ENCODE measurements around the gene ERP29.
"Not testable (repeated sequence)": the region's sequence is repeated elsewhere in the genome, so short reads cannot be mapped to it uniquely, and the experiment has no call there.

Gene ERP29

DNA sequence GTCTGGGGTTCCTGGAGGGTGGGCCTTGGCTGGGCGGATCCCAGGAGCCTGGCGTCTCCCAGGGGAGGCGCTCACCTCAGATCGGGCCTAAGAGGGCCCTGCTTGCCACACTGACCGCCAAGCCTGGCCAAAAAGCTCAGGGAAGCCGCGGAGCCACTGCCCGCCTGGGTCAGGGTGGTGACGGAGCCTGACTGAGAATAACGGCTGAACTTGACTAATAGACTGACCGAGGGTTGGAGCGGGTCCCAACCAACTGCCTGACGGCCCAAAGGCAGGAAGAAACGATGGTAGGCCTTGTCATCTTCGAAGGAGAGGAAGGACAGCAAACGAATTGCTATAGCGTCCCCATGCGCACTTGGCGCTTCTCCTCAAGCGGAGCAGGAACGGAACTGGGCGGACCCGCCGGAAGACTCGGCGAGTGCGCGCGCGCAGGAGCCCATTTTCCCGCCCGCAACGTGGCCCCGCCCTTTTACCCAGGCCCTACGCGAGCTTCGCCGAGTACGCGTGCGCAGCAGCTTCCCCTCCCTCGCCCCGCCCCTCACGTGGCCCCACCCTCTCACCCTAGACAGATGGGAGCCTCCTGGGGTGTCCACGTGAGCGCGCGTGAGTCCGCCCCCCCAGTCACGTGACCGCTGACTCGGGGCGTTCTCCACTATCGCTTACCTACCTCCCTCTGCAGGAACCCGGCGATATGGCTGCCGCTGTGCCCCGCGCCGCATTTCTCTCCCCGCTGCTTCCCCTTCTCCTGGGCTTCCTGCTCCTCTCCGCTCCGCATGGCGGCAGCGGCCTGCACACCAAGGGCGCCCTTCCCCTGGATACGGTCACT lies at the start of gene ERP29, which contains the start of gene TMEM116:
Gene ERP29, plus strand, starts transcription at position 652 of the 826 bp plus-strand sequence. Its CDS starts 40 bp downstream, at position 692.
Gene TMEM116, minus strand, starts transcription at position 391 of the 826 bp plus-strand sequence. CDS start 7,895 bp downstream, outside the sequence.
- peak; percentile 98 for DNase-seq

DNA sequence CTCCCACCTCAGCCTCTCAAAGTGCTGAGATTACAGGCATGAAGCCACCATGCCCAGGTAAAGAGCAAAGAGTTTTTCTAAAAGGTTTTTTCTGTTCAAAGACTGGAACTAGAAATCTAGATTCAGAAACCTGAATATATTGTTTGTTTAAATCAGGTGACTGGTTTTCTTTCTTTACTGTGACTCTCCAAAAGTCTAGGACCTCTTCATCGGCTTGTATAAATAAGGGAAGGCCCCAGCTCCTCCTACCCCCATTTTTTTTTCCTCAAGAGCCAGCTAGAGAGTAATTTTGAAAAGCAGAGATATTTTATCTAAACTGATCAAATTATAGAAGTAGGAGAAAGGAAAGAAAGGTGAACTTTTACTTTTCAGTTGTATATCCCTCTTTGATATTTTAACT lies 48.3 kb upstream of the ERP29 start:
- no peak for DNase-seq

DNA sequence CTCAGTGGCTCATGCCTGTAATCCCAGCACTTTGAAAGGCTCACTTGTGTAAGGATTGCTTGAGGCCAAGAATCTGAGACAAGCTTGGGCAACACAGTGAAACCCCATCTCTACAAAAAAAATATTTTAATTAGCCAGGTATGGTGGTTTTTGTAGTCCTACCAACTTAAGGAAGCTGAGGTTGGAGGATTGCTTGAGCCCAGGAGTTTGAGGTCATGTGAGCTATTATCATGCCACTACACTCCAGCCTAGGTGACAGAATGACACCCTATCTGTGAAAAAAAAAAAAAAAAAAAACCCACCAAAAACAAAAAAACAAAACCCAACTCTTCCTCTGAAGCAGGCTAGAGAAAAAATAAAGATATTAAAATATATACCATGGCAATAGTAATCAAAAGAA lies 41.4 kb upstream of the ERP29 start:
- DNase-seq: no peak

DNA sequence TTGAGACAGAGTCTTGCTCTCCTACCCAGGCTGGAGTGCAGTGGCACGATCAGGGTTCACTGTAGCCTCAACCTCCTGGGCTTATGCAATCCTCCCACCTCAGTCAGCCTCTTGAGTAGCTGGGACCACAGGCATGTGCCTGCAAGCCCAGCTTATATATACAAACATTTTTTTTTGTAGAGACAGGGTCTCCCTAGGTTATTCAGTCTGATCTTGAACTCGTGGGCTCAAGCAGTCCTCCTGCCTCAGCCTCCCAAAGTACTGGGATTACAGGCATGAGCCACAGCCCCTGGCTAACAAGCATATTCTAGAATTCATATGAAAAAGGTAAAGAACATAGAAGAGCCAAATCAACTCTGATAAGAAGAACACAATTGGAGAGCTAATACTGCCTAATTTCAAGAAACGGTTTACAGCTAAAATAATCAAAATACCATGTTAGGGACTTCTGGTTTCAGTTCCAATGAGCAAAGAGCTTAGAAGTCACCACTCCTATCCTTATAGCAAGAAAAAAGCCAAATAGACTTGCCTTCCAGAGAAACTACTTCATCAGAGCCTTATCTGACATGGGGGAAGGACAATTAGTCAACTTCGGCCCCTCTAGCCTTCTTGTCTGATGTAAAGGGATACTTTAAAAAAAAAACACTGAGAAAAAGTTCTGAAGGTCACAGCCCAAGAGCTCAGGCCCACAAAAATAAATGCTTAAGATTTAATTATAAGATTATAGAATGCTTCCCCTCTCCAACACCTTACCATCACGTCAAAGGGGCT lies 37.9 kb upstream of the ERP29 start:
- DNase-seq: no peak

DNA sequence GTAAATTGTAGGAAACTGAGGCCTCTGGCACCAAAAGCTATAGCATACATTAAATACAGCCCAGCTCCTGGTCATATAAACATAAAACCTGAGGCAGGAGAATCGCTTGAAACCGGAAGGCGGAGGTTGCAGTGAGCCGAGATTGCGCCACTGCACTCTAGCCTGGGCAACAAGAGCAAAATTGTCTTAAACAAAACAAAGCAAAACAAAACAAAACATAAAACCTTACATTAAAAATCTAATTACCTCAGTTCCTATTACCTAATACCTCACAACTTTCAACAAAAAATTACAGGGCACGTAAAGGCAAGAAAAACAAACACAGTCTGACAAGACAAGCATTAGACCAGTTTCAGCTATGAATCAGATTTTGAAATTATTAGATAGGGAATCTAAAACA lies 36.9 kb upstream of the ERP29 start:
- DNase-seq: no peak

DNA sequence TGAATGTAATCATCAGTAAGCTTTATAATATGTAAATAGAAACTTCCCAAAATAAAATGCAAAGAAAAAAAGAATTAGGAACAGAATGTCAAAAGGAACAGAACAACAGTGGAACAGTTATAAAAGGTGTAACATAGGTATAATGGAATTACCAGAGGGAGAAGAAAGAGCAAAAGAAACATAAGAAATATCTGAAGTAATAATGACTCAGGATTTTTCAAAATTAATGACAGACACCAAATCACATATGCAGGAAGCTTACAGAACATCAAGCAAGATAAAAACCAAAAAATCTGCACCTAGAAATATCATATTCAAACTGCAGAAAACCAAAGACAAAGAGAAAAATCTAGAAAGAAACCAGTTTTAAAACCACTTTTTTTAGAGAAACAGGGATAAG lies 36.4 kb upstream of the ERP29 start:
- no peak for DNase-seq

DNA sequence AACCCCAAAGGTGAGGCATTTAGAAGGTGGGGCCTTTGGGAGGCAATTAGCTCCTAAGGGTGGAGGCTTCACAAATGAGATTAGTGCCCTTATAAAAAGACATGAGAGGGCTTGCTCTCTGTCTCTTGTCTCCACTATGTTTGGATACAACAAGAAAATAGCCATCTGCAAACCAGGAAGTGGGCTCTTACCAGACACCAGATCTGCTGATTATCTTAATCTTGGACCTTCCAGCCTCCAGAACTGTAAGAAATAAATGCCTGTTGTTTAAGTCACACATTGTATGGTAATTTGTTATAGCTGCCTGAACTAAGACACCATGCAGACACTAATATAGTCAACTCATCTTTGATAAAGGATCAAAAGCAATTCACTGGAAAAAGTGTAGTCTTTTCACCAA lies 34.7 kb upstream of the ERP29 start:
- no peak for DNase-seq

DNA sequence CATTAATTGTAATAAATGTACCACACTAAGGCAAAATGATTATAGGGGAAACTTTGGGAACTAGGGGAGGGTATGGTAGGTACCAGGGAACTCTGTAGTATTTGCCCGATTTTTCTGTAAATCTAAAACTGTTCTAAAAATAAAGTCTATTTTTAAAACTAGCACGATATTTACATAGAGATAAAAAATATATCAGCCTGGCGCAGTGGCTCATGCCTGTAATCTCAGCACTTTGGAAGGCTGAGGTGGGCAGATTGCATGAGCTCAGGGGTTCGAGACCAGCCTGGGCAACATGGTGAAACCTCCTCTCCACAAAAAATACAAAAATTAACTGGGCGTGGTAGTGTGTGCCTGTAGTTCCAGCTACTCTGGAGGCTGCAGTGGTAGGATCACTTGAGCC lies 32.6 kb upstream of the ERP29 start:
- DNase-seq: no peak

DNA sequence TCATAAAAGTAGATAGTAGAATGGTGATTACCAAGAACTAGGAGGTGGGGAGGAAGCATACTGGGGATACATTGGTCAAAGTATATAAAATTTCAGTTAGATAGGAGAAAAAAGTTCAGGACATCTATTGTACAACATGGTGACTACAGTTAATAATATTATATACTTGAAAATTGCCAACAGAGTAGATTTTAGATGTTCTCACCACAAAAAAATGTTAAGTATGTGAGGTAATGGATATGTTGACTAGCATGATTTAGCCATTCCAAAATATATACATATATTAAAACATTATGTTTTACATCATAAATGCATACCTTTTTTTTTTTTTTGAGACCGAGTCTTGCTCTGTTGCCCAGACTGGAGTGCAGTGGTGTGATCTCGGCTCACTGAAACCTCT lies 31.2 kb upstream of the ERP29 start:
- DNase-seq: no peak

DNA sequence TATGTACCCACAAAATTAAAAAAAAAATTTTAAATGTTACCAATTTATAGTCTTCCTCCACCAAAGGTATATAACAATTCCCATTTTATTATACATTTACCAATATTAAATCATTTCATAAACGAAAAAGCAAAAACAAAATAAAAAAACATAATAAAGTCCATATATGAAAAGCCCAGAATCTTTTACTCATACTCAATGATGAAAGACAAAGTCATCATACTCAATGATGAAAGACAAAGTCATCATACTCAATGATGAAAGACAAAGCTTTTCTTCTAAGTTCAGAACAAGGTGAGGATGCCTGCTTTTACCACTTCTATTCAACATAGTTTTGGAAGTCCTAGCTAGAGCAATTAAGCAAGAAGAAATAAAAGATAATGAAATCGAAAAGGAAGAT lies 28.4 kb upstream of the ERP29 start:
- DNase-seq: no peak

DNA sequence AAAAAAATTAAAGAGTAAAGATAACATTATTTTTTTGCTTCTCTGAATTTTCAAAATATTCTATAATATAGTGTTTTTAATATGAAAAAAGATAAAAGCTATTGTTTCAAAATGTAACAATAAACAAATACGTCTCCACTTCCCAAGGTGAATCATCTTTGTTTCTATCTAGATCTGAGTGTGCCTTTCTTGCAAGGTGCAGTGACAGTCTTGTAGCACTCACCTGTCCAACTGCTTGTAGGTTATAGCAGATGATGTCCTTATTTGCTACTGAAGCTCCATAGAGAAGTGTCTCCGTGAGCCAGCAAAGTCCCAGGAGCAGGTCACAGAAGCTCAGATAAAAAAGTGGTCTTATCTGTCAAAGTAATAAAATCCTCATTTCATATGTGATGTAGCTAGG lies 21.7 kb upstream of the ERP29 start:
- DNase-seq: no peak

DNA sequence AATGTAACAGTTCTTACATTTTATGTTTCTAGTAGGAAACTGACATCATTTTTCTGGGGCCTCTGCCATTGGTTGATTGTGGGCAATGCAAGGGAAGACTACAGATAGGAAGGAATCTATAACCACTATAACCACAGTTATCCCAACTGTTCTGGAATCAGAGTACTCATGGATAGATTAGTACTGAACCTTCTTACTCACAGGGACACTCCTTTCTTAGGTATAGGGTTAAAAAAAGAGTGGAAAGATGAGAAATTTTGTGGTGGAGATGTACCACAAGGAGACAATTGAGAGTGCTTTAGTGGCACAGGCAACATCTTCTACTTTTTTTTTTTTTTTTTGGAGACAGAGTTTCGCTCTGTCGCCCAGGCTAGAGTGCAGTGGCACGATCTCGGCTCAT lies 21.3 kb upstream of the ERP29 start:
- no peak for DNase-seq

DNA sequence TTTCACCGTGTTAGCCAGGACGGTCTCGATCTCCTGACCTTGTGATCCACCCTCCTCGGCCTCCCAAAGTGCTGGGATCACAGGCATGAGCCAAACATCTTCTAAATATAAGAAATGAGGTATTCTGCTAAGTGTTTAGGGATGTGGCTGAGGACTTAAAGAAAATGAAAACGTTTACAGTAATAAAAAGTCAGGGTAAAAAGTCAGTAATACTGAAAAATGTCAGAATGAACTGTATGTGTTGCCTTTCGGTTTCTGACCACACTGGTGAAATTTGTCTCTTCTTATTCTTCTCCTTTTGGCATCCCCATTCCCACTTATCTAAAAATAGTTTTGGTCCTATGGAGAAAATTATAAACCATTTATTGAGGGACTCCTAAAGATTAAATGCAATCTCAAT lies 20.8 kb upstream of the ERP29 start:
- DNase-seq: no peak

DNA sequence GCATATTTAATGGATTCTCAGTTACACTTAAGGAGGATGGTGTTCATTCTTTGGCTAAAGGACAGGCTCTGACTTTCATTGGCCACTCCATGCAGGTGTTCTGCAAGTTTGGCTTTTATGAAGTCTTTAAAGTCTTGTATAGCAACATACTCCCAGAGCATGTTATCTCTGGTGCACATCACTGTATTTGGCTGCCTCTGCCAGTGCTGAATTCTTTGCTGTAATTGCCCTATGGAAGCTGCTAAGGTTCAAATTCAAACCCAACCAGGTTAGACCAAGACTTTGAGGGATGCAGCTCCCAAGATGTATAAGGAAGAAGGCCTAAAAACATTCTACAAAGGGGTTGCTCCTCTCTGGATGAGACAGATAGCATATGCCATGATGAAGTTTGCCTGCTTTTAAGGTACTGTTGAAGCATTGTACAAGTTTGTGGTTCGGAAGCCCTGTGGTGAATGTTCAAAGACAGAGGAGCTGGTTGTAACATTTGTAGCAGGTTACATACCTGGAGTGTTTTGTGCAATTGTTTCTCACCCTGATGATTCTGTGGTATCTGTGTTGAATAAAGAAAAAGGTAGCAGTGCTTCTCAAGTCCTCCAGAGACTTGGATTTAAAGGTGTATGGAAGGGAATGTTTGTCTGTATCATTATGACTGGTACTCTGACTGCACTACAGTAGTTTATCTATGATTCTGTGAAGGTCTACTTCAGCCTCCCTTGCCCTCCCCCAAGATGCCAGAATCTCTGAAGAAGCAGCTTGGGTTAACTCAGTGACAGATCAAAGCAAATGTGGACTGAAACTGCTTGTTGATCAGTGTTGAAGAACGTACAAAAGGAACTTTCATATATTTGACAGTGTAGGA lies 19.7 kb upstream of the ERP29 start:
- no peak for DNase-seq

DNA sequence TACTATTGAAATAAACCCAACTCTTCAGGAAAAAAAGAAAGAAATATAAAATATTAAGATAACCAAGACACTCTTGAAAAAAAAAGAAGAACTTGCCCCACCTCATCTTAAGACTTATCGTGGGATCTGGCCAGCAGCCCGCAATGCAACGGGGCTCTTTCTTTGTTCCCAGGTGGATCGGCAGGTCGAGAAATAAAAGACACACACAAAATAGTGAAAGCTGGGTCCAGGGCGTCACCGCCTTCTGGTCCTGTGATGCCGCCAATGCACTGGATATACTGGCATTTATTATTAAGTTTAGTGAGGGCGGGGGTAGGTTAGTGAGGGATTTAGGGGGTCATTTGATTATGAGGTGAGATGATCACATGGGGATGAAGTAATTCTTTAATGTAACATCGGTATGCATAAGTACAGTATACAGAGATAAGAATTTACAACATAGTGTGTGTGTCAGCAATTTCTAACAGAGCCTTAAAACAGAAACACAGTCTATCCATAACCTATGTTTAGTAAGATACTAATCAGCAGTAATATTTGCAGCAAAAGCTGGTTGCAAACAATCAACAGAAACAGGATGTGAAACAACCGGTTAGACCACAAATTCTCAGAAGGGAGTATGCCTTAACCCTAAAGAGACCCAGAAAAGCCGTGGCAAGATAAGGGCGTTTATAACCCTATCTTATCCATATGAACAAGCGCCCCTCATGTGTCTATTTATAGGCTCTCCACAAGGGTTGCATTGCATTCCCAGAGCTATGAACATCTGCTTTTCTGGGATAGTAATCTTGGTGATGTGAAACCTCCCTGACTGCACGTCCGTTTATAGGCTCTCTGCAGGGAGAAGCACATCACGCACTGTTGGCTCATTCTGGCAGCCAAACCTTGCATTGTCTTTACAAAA lies 18.8 kb upstream of the ERP29 start:
- DNase-seq: peak; percentile 64

DNA sequence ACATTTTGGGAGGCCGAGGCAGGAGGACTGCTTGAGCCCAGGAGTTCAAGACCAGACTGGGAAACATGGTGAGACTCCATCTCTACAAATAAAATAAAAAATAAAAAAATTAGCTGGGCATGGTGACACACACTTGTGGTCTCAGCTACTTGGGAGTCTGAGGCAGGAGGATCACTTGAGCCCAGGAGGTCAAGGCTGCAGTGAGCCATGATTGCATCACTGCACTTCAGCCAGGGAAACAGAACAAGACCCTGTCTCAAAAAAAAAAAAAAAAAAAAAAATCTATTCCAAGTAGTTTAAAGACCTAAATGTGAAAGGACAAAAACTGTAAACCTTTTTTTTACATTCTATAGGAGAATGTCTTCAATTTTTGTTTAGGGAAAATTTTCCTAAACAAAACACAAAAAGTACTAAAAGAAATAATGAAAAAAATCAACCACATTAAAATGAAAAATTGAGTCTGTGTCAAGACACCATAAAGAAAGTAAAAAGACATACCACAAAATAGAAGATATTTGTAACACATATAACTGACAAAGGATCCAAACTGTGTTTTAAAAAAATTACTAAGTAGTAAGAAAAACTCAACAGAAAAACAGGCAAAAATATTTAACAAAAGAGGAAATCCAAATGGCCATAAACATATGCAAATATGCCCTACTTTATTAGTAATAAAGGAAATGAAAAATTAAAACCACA lies 17.3 kb upstream of the ERP29 start:
- DNase-seq: no peak

DNA sequence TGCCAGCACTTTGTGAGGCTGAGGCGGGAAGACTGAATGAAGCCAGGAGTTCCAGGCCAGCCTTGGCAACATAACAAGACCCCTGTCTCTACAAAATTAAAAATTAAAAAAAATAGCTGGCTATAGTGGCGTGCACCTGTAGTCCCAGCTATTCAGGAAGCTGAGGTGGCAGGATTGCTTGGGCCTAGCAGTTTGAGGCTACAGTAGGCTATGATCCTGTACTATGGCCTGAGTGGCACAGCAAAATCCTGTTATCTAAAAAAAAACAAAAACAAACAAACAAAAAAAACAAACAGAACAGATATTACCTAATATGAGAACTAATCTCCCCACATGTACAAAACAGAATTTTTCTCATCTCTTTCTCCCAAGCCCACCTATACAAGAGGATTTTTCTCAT lies 15.9 kb upstream of the ERP29 start:
- DNase-seq: no peak

DNA sequence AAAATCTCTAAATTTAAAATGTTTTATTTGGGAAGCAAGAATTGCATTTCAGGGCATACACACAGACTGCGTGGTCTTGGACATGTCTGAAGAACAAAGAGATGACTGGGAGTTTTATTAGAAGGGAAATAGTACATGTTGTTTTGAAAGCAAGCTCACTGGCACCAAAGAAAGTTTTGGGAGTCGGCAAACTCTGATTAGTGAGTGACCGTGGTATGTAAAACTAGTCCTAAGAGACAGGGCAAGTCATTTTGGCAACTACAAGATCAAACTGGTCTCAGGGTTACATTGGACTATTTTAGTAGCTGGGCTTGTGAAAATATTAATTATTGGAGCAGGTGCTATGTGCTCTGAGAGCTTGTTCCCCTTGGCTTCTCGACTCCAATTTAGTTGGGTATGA lies 15.2 kb upstream of the ERP29 start:
- DNase-seq: no peak

DNA sequence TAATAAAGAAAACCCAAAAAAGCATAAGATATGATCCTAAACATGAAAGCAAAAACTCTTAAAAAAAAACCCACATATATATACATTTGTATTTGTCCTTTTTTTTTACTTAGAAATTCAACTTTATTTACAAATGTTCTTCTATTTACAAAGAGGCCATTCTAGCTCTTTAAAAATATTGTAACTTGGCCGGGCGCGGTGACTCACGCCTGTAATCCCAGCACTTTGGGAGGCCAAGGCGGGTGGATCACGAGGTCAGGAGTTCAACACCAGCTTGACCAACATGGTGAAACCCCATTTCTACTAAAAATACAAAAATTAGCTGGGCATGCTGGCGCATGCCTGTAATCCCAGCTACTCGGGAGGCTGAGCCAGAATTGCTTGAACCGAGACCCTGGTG lies 14.1 kb upstream of the ERP29 start:
- not testable (repeated sequence) for DNase-seq

DNA sequence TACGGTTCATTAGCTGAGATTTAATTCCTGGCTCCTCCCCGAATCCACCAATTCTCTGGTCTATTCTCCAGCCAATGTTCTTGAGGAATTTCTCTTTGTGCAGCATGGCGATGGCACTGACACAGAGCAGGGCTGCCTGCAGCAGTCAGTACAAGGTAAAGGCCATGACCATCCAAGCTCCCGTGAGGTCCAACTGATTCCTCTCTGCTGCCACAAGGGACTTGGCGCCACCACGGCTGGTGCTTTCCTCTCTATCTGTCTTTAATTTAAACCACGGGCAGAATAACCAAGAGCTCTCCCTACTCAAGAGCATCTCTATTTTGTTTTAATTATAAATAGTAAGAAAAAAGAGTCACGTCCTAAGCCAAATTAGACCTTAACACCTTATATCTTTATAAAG lies 12.4 kb upstream of the ERP29 start:
- no peak for DNase-seq

DNA sequence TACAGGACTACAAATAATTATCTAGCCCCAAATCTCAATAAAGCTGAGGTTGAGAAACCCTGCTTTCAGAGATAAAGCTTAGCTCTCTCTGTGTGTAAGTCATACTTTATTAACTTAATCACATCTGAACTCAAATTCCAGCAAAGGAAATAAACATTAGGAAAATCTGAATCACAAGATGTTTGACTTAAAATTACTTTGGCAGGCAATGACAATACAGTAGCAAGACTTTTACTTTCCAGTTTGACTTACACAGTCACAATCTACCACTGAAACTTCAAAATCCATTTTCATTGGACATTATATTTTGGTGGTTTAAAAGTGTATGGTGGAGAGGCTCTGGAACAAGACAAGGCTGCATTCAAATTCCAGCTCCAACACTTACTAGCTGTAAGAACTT lies 11.7 kb upstream of the ERP29 start:
- peak; percentile 23 for DNase-seq

DNA sequence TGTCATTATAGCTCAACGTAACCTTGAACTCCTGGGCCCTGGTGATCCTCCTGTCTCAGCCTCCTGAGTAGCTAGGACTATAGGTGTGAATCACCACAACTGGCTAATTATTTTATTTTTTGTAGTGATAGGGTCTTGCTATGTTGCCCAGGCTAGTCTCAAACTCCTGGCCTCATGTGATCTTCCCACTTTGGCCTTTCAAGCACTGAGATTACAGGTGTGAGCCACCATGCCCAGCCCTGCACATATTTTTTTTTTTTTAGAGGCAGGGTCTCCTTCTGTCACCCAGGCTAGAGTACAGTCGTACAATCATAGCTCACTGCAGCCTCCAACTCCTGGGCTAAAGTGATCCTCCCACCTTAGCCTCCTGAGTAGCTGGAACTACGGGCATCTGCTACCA lies 9.2 kb upstream of the ERP29 start:
- no peak for DNase-seq
